Head of caudate nucleus (tissue), 42 donors: ENCODE results near the gene KHDRBS1.
"Not testable (repeated sequence)": the region's sequence is repeated elsewhere in the genome, so short reads cannot be mapped to it uniquely, and the experiment has no call there.

Experiments used
- DNase-seq, 42 donors: peaks; one replicate each; pipeline versions ENCODE4 v3.0.0 to v3.0.0-alpha.2; 2020 to 2021; ENCODE audit warnings: mixed read lengths in 7 of 42
- intact Hi-C: fragments of 100-400 bp; cut with DNase I; formaldehyde crosslinking; loops from one replicate; pipeline ENCODE4 v1.15.0; 2022

The KHDRBS1 gene, protein sequence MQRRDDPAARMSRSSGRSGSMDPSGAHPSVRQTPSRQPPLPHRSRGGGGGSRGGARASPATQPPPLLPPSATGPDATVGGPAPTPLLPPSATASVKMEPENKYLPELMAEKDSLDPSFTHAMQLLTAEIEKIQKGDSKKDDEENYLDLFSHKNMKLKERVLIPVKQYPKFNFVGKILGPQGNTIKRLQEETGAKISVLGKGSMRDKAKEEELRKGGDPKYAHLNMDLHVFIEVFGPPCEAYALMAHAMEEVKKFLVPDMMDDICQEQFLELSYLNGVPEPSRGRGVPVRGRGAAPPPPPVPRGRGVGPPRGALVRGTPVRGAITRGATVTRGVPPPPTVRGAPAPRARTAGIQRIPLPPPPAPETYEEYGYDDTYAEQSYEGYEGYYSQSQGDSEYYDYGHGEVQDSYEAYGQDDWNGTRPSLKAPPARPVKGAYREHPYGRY

DNA sequence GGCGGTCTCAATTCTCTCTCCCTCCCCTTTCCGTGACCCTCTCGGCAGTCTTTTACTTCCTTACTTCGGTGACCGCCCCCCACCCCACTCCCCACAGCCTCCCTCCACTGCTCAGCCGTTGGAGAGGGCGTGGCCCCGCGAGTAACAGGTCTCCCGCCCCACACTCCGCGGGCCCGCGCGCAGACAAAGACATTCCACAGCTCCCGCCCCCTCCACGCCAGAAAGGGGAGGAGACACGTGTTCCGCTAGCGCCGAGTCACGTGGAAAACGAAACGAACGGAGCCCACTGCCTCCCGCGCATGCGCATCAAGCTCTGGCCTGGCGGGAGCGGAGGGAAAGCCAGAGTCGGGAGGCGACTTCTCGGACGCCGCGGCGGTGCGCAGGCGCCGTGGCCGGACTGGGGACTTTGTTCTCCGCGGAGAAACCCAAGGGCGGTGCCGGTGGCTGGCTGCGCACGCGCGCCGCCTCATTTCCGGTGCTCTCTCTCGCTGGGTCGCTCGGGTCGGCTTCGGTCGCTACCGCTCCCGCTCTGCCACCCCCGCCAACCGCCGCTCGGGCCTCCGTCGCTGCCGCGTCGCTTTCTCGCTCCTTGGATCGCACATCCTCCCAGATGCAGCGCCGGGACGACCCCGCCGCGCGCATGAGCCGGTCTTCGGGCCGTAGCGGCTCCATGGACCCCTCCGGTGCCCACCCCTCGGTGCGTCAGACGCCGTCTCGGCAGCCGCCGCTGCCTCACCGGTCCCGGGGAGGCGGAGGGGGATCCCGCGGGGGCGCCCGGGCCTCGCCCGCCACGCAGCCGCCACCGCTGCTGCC is at the start of gene KHDRBS1:
KHDRBS1 (plus strand) TSS at position 483 of the 813 bp plus-strand sequence; CDS start at position 611, 128 bp downstream.
- DNase-seq, result peak; percentile 95 to 99 (median 98)
- intact Hi-C loops, result loop anchor here (2.0 kb wide), 1 partner anchor 59 kb away; the partner anchor contains the start of gene TMEM39B

DNA sequence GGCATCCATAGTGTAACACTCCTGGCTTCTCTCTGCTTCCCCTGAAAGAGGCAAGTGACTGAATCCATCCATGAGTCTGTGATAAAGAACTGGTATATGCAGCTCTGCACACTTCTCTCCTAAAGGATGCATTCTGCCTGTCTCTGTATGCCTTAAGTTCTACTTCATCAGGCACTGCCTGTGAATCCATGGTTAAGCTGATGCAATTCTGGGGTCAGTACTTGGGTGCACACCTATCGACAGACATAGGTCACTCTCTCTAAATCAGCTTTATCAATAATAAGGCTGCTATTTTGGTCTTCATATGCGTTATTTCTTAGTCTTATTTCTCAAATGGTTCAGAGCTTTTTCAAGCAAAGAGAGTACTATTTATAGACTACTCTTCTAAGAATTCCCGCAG is 42.8 kb upstream of the KHDRBS1 start:
- no peak for DNase-seq
- intact Hi-C loops, result no loop called here

DNA sequence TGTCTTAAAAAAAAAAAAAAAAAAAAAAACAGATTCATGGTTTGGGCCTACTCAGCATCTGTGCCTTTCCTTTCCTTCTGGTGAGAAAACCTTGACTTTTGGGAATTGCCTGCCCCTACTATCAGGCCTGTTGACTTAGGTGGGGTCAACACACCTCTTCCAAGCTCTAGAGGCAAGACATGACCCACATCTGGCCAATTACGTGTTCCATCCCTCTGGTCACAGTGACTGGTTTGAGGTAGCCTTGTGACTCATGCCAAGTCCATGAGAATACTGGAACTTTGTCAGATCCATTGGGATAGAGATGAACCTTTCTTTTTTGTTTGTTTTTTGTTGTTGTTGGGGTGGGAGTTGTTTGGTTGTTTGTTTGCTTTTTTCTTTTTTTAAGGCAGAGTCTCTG is 37.3 kb upstream of the KHDRBS1 start:
- intact Hi-C loops, result no loop called here
- no peak for DNase-seq

DNA sequence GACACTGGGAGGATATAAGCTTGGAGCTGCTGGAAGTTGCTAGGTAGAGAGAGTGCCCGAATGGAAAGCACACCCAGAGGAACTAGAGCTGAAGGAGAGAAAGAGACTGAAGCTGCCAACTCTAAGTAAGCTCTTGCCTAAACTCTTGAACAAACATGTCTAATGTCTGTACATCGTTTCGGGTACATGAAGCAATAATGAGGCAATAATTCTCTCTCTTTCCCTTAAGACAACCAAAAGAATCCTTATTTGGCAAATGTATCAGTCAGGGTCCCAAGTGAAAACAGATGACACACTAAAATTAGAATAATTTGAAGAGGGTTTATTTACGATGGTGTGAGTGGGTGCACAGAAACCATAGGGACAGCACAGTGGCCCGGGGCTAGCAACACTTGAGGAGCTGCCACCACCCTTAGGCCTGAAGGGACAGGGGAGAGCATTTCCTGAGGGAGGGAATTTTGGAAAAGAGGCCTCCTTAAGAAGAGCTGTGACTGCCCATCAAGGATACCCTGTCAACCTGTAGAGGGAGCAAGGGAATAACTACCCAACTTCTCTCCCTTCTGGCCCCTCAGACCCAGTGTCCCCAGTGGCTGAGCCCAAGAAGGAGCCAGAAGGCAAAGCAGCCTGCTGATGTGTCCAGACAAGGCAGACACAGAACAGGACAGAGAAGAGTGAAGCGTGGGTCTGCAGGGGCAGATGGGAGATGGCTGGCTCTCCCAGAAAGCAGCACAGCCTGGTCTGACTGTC is 36.1 kb upstream of the KHDRBS1 start:
- DNase-seq, result peak in 1 of 42 donors; percentile 11
- intact Hi-C loops, result no loop called here

DNA sequence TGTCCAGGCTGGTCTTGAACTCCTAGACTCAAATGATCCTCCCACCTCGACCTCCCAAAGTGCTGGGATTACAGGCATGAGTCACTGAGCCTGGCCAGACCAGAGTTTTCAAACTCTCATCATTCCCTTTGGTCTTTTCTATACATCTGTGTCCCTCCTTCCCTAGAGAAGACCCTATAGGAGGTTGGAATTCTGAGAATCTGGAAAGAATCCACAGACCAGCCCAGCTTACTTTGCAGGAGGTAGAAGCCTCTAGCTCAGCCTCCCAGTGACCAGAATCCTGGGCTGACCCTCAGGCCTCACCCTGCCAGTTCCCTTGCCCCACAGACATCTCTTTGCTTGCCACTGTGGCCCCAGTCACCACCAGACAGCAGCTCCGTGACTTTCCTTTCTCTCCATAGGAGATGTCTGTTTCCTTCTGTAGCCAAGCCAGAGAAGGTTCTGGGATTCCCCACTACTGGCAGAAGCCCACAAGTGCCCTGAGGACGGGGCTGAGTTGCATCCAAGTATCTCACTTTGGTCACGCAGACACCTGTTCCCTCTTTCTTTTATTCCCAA is 34.7 kb upstream of the KHDRBS1 start:
- intact Hi-C loops, result no loop called here

DNA sequence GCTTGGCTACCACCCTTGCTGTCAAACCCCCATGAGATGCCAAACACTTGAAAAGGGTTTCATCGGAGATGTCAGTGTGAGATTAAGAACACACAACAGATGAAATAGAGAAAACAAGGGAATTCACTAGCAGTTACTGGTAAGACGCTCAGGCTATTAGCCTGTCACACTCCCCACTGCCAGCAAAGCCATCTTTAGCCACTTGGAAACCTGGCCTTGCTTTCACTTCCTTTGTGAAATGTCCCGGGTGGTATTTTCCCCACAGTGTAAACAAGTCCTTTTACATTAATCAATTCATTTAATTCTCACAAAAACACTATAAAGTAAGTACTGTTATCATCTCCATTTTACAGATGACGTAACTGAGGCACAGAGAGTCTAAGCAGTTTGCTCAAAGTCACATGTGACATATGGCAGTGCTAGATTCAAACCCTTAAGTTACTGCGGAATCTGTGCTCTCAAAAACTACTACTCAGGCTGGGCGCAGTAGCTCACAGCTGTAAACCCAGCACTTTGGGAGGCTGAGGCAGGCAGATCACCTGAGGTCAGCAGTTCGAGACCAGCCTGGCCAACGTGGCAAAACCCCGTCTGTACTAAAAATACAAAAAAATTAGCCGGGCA is 32.7 kb upstream of the KHDRBS1 start:
- intact Hi-C loops, result no loop called here
- DNase-seq, result no peak

More for the DNA sequence above, 34.7 kb upstream of the KHDRBS1 start:
- no peak for DNase-seq

DNA sequence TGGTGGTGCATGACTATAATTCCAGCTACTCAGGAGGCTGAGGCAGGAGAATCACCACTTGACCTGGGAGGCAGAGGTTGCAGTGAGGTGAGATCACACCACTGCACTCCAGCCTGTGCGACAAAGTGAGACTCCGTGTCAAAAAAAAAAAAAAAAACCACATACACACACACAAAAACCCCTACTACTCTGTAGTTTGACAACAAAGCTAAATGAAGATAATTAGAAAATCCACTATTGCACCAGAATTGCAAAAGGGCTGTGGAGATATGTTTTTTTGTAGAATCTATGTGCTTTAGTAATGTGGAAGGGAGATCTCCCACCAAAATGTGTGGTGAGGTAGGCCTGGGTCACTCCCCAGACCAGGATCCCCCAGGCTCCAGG is 32.2 kb upstream of the KHDRBS1 start:
- DNase-seq, result no peak
- intact Hi-C loops, result no loop called here

DNA sequence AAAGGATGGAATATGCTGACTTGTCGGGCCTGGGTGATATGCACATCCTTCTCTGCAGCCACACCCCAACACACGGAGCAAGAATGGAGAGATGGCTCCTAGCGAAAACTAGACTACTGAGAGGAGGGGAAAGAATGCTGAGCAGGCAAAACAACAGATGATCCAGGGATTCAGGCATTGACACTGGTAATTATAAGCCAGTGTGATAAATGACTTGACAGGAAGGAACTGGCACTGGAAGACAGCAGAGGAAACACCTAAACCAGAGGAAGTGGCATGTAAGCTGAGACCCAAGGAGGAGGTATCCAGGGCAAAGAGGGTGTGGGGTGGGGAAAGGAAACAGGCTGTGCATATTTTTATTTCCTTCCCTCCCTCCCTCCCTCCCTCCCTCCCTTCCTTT is 31.7 kb upstream of the KHDRBS1 start:
- intact Hi-C loops, result no loop called here
- DNase-seq, result no peak

DNA sequence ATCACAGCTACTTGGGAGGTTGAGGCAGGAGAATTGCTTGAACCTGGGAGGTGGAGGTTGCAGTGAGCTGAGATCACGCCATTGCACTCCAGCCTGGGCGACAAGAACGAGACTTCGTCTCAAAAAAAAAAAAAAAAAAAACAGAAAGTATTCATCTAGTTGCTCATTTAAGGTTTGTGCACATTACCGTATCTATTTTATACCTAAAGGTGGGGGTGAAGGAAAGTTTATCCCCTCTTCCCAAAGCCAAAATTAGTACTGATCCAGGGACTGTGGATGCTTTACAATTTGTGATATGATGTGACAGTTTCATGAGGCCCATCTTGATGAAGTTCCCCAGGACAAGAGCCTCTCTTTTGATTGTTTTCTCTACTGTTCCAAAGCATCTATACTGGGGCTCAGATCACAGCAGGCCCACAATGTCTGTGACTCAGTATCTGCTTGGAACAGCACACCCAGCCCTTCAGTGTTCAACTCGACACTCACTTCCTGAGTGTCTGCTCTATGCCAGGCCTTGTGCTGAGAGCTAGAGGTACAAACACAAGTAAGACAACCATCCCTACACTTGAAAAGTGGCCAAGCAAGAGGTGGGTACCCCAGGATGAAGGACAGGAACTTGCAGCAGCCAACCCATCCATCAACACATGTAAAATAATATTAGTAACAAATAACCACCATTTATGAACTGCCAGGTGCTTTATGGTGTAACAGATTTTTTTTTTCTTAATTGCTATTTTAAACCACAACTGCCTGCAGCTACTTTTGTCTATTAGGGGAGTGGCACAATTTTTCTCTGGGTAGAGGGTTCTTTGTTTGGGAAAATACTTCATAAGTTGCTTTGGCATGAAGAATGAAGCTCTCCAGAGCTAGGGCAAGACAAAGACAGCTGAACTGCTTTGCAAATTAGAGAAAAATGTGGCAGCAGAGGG is 29.0 kb upstream of the KHDRBS1 start:
- DNase-seq, result no peak
- intact Hi-C loops, result no loop called here

DNA sequence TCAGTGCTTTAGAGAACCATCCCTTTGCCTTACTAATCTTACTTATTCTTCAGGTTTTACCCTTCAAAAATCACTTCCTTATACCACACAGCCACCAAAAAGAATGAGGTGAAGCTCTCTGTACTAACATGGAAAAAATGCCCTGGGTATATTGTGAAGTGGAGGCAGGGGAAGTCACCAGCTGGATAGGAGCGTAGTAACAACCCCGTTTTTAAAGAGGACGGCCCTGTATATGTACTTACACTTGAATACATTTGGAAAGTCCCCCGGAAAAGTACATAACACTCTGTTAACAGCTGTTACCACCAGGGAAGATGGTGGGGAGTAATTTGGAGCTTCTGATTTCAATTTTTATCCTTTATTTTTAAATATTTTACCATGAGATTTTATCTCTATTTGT is 28.2 kb upstream of the KHDRBS1 start:
- intact Hi-C loops, result no loop called here
- no peak for DNase-seq

DNA sequence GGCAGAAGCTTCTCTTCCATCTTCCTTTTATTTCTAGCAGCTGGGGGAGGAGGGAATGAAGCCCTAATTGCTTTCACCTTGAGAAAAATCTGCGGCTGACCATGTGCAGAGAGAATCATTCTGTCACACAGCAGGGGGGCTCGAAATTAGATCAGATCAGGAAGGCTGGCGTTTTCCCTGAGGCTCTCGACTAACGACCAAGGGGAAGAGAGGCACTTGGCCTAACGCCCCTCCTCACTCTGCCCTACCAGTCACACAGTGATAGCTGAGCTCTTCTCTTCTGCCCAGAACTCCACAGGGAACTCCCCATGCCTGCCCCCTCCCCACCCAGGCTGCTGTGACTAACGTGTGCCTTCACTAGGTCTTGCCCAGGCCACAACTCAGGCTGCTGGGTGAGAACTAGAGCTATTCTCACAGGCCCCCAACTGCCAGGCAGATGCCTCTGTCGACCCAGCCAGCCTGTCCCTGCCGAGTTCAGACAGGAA is 26.5 kb upstream of the KHDRBS1 start:
- intact Hi-C loops, result no loop called here
- DNase-seq, result peak in 1 of 42 donors; percentile 29

DNA sequence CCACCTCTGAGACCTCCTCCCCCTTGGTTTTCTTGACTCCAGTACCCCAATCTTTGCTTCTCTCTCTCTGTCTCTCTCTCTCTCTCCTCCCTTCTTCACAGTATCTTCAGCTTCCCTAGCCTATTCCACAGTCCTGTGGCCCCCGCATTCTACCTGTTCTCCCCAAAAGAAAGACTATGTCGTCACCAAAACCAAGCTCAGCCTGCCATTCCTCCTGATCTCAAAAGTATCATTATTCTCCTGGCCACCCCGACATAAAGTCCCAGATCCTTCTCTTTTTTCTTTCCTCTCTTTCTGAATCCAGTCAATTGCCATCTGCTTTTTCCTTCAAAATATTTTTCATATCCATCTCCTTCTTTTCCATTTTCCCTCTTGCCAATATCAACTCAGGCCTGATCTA is 23.7 kb upstream of the KHDRBS1 start:
- intact Hi-C loops, result no loop called here
- DNase-seq, result no peak

DNA sequence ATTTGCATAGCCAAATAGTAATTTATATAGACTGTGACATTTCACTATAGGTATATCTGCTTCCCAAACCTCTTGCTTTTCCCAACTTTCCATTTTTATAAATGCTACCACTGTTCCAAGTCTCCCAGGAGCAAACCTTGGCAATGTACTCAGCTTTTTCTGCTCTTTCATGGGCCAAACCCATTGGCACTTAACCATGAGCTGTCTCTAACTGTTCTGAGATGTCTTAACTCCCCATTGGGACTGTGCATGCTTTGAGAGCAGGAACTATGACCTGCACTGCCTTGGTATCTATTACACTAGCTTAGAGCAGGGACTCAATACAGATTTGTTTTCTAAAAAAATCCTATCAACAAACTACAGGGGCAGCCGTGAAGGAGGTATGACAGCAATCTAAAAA is 22.5 kb upstream of the KHDRBS1 start:
- DNase-seq, result no peak
- intact Hi-C loops, result no loop called here

DNA sequence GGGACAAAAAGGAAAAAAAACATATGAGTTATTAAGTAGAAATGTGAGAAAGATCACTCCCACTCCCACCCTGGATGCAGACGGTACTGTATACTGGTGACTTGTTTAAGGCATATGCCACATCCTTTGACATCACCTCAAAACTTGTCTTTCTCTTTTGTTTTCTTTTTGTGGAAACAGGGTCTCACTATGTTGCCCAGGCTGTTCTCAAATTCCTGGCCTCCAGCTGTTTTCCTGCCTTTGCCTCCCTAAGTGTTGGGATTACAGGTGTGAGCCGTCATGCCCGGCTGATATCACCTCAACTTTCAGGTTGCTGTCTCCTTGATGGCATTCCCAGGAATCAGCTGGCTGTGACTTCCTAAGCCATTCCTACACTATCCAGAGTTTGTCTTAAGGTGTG is 18.4 kb upstream of the KHDRBS1 start:
- intact Hi-C loops, result no loop called here
- DNase-seq, result no peak

DNA sequence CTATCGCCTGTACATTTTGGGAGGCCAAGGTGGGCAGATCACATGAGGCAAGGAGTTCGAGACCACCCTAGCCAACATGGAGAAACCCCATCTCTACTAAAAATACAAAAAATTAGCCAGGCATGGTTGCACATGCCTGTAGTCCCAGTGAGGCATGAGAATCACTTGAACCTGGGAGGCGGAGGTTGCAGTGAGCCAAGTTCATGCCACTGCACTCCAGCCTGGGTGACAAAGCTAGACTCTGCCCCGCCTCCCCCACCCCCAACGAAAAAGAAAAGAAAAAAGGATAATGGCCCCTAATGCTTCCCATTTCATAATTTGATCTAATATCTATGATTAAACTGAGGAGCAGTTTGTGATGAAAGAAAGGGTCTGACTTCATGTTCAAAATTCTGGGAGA is 17.5 kb upstream of the KHDRBS1 start:
- DNase-seq, intact Hi-C loops: not testable (repeated sequence)

DNA sequence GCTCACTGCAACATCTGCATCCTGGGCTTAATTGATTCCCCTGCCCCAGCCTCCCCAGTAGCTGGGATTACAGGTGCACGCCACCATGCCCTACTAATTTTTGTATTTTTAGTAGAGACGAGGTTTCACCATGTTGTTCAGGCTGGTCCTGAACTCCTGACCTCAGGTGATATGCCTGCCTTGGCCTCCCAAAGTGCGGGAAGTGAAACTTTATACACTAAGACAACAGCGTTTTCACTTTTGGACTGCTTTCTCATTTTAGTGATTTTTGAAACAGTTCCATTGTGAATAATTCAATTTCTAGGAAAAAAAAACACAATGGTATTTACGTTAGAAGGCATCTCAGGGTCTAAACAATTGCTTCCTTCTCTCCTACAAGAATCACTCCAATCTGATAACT is 11.8 kb upstream of the KHDRBS1 start:
- intact Hi-C loops, result no loop called here
- DNase-seq, result no peak

DNA sequence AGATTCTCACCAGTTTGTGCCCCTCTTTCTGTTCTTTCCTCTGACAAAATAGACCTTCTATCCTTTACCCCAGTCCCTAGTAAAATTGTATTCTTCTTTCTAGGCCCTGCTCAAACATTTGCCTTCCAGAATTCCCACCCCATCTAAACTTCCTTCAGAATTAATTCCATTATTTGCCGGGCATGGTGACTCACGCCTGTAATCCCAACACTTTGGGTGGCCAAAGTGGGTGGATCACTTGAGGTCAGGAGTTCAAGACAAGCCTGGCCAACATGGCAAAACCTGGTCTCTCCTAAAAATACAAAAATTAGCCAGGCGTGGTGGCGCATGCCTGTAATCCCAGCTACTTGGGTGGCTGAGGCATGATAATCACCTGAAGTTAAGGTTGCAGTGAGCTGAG is 11.4 kb upstream of the KHDRBS1 start:
- DNase-seq, intact Hi-C loops: not testable (repeated sequence)

DNA sequence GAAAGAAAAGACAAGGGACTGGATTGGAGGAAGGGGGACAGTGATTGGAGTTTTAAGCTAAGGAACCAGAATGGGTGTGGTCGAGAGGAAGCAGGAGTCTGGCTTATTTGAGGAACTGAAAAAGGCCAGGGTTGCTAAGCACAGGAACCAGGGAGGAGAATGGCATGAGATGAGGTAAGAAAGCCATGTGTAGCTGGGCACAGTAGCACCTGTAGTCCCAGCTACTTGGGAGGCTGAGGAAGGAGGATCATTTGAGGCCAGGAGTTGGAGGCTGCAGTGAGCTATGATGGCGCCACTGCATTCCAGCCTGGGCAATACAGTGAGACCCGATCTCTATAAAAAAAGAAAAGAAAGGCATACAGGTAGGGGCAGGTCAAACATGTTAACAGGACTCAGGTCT is 8.1 kb upstream of the KHDRBS1 start:
- intact Hi-C loops, result no loop called here
- DNase-seq, result no peak
